Upper lobe of left lung (tissue), 6 donors: ENCODE measurements around the gene KCTD11. TPM values are rescaled to one million over a fixed set of nuclear protein-coding genes. Genes with fewer than 3 reads are reported as not detected.

Experiments
- ATAC-seq, 2 donors: fragments of 200-7000 bp; cut with Tn5 transposase; one replicate each; pipeline ENCODE4 v1.9.1; 2022; ENCODE audit warnings: mild to moderate bottlenecking in 2 of 2, moderate library complexity in 2 of 2; ENCODE audit not compliant: low FRiP score in 2 of 2
- DNase-seq, 2 donors: peaks; one replicate each; pipeline ENCODE4 v3.0.0-alpha.2; 2019 to 2020
- H3K27ac ChIP-seq, 4 donors: fragments of 200-600 bp; sonication (generic); one replicate each; pipeline ENCODE4 v1.5.1; 2016 to 2019
- H3K27me3 ChIP-seq, 4 donors: fragments of 200-600 bp; sonication (generic); one replicate each; pipeline ENCODE4 v1.5.1; 2017 to 2019
- H3K36me3 ChIP-seq, 4 donors: fragments of 200-600 bp; sonication (generic); one replicate each; pipeline ENCODE4 v1.5.1; 2016 to 2019
- H3K4me1 ChIP-seq, 4 donors: fragments of 200-600 bp; sonication (generic); one replicate each; pipeline ENCODE4 v1.5.1; 2018 to 2019
- H3K4me3 ChIP-seq, 4 donors: fragments of 200-600 bp; sonication (generic); one replicate each; pipeline ENCODE4 v1.5.1; 2017 to 2019; ENCODE audit warnings: mild to moderate bottlenecking in 2 of 4, moderate library complexity in 1 of 4
- H3K9me3 ChIP-seq, 4 donors: fragments of 200-600 bp; sonication (generic); one replicate each; pipeline ENCODE4 v1.5.1; 2018 to 2019
- CTCF ChIP-seq, 6 experiments: fragments of 450-650 bp in 4 of 6; fragments of 200-600 bp in 2 of 6; sonication (generic) in 2 of 6; IDR thresholded peaks; one replicate each; pipeline ENCODE4 v1.5.1; 2016 to 2019; ENCODE audit warnings: antibody characterized with exemption in 6 of 6
- EP300 ChIP-seq, 4 donors: sonication (generic); formaldehyde crosslinking; IDR thresholded peaks; one replicate each; pipeline ENCODE4 v1.5.1; 2017; ENCODE audit warnings: antibody characterized with exemption in 4 of 4, control low read depth in 2 of 4
- POLR2A ChIP-seq, 4 donors: fragments of 450-650 bp; IDR thresholded peaks; one replicate each; pipeline ENCODE4 v1.5.1; 2016 to 2017; ENCODE audit warnings: antibody characterized with exemption in 4 of 4, mild to moderate bottlenecking in 2 of 4
- POLR2AphosphoS5 ChIP-seq, 2 donors: sonication (generic); formaldehyde crosslinking; IDR thresholded peaks; one replicate each; pipeline ENCODE4 v1.5.1; 2017; ENCODE audit warnings: antibody characterized with exemption in 2 of 2
- WGBS, 2 donors: methylation state at CpG; one replicate each; pipeline ENCODE4 v1.1.5; 2017 to 2018; 5-methylcytosine and 5-hydroxymethylcytosine counted together
- small RNA-seq, 4 donors: library from RNA; depleted of rRNA; stranded (forward); fragments of <200 nt; gene quantifications; one replicate each; pipeline ENCODE3, GENCODE V24; 2016
- total RNA-seq, 6 donors: library from RNA; depleted of rRNA in 4 of 6; stranded (reverse); fragments of >200 nt in 4 of 6; gene quantifications; one replicate each; pipeline versions ENCODE4 v1.1.0 to v1.2.1, GENCODE V29; 2016 to 2021
- donor health status: DM: no; HTN: no; CAD: no; lungs with moderate emphysema.
- donor health status: DM: no; HTN: yes; CAD: no; lungs with severe emphysema.

KCTD11 gene
- total RNA-seq, 6 donors from 2014 or later = 5.2 to 13.8 (median 10.5) TPM

DNA sequence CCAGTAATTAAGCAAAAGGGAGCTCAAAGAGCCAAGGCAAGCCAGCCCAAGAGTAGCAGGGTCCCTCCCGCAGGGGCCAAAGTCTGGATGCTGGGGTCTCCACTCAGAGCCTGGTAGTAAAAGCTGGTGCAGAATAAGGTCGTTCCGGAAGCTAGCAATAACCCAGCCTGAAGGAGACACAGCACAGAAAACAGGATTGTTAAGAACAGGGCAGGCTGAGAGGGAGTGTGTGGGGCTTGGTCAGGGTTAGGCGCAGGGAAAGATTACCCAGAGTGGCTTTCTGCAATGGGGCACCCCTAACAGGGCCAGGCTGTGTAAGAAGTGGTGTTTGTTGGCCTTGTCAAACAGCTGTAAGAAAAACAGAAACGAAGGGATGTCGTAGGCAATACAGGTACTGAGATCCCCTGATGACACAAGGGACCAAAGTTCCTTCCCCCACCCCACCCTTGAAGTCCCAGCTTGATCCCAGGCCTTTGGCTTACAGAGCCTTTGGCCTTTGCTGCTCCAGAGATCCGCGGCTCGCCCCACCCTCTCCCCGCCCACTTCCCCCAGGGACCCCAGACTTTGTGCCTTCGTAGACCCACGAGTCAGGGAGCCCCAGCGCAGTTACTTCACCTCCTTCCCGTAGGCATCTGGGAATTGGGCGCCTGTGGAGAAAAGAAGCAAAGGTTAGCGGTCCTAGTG lies 51.2 kb downstream of the KCTD11 start:
- H3K4me1 ChIP-seq = peaks cover 20 to 31% (median 25%) of the 10 kb centered on the region in 4 donors
- no peaks in the 10 kb centered on the region for H3K36me3 ChIP-seq
- DNase-seq (peak; percentile 56 to 89), ATAC-seq (peak in 1 of 2 donors; percentile 29)
- H3K4me3 ChIP-seq = peak overlapping the region; percentile 67 to 94 (median 78)
- peak overlapping the region; percentile 81 to 90 (median 89) for H3K27ac ChIP-seq
- TF ChIP-seq EP300 (IDR thresholded peaks at IDR 0.05) = no peak
- no peak for TF ChIP-seq POLR2AphosphoS5 (IDR thresholded peaks at IDR 0.05)
- no peak for TF ChIP-seq POLR2A (IDR thresholded peaks at IDR 0.05)
- TF ChIP-seq CTCF (IDR thresholded peaks at IDR 0.05) = no peak
- H3K9me3 ChIP-seq = no peaks in the 10 kb centered on the region
- H3K27me3 ChIP-seq = no peaks in the 10 kb centered on the region
- WGBS, 2 donors = 14 to 16% methylated on average over 13 to 16 of the region's 16 CpGs

DNA sequence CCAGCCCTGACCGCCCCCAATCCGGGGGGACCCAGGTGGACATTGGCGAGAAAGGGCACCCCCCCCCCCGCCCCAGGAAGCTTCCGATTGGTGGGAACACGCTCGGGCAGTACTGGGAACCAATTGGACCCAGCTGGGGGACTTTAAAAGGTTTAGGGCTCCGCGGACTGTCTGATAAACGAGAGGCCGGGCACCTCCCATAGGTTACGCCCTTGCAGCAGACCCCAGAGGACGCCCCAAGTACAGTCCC lies 51.7 kb downstream of the KCTD11 start:
- Histone ChIP-seq H3K27ac (peak overlapping the region; percentile 81 to 90 (median 89)), H3K4me3 (peak overlapping the region; percentile 67 to 94 (median 78)), H3K36me3 (no peaks in the 10 kb centered on the region), H3K27me3 (no peaks in the 10 kb centered on the region), H3K4me1 (peaks cover 20 to 31% (median 25%) of the 10 kb centered on the region in 4 donors), H3K9me3 (no peaks in the 10 kb centered on the region)
- no peak for TF ChIP-seq POLR2A (IDR thresholded peaks at IDR 0.05)
- no peak for TF ChIP-seq POLR2AphosphoS5 (IDR thresholded peaks at IDR 0.05)
- no peak for TF ChIP-seq CTCF (IDR thresholded peaks at IDR 0.05)
- TF ChIP-seq EP300 (IDR thresholded peaks at IDR 0.05) = no peak
- peak; percentile 73 to 77 for ATAC-seq
- 0 to 1% methylated on average over 2 to 13 of the region's 13 CpGs for WGBS, 2 donors
- DNase-seq = no peak

GRCh38 chr17:7403977-7404736 lies 52.2 kb downstream of the KCTD11 start, which contains the start of gene TMEM256:
TMEM256 (minus strand) TSS chr17:7404097; CDS start chr17:7404084, 13 bp downstream.
- WGBS, 2 donors = 0 to 1% methylated on average over 9 to 36 of the region's 49 CpGs
- peak; percentile 95 to 98 for ATAC-seq

More at GRCh38 chr17:7403977-7404736, 52.2 kb downstream of the KCTD11 start, which contains the start of gene TMEM256:
- Histone ChIP-seq H3K9me3 (no peaks in the 10 kb centered on the region), H3K4me1 (peaks cover 20 to 31% (median 25%) of the 10 kb centered on the region in 4 donors), H3K27me3 (no peaks in the 10 kb centered on the region), H3K4me3 (peak within 1 kb of the TSS; percentile 67 to 94 (median 78)), H3K27ac (peak within 1 kb of the TSS; percentile 81 to 90 (median 89)), H3K36me3 (peaks cover 0 to 2% (median 0%) of the 10 kb centered on the region in 4 donors)
- TF ChIP-seq EP300 (IDR thresholded peaks at IDR 0.05) (no peak), CTCF (IDR thresholded peaks at IDR 0.05) (peak in 3 of 6 experiments; percentile 3 to 40 (median 36)), POLR2AphosphoS5 (IDR thresholded peaks at IDR 0.05) (peak; percentile 66 to 96), POLR2A (IDR thresholded peaks at IDR 0.05) (peak in 3 of 4 donors; percentile 59 to 98 (median 97))
- peak; percentile 95 to 99 for DNase-seq

Small RNA genes lying within 50 kb of the gene (small RNA-seq; reads per million reads assigned to genes)
- gene AC026954.2 = 0 reads per million in 4 donors

Other genes with a start within 250 kb of the KCTD11 start
- 1 to 10 TPM in 5 of 6 donors, under 1 TPM in 1; 0.98 to 3.9 (median 1.8) TPM for gene ASGR2, start 237.3 kb upstream of the KCTD11 start, total RNA-seq
- 10 to 100 TPM in 1 of 6 donors, 1 to 10 TPM in 4, not detected in 1; 1.1 to 11.5 (median 6.8) TPM for gene ASGR1, start 172.8 kb upstream of the KCTD11 start, total RNA-seq
- 10 to 100 TPM; 10.5 to 32.5 (median 19.4) TPM for gene DLG4, start 132.3 kb upstream of the KCTD11 start, total RNA-seq
- gene ACADVL, start 132.2 kb upstream of the KCTD11 start, total RNA-seq = 1,000 to 10,000 TPM in 2 of 6 donors, 100 to 1,000 TPM in 4; 377 to 1,449 (median 553) TPM
- gene DVL2, start 117.6 kb upstream of the KCTD11 start, total RNA-seq = 10 to 100 TPM; 40.4 to 70.2 (median 42.4) TPM
- gene PHF23, start 112.7 kb upstream of the KCTD11 start, total RNA-seq = 10 to 100 TPM; 25.4 to 54.5 (median 31.2) TPM
- 100 to 1,000 TPM; 381 to 631 (median 601) TPM for gene GABARAP, start 109.7 kb upstream of the KCTD11 start, total RNA-seq
- gene CTDNEP1, start 100.4 kb upstream of the KCTD11 start, total RNA-seq = 100 to 1,000 TPM in 2 of 6 donors, 10 to 100 TPM in 4; 62.9 to 139 (median 75.0) TPM
- 10 to 100 TPM in 5 of 6 donors, 1 to 10 TPM in 1; 5.2 to 36.3 (median 21.0) TPM for gene ELP5, start 99.9 kb upstream of the KCTD11 start, total RNA-seq
- 100 to 1,000 TPM in 5 of 6 donors, 10 to 100 TPM in 1; 57.6 to 201 (median 137) TPM for gene CLDN7, start 89.7 kb upstream of the KCTD11 start, total RNA-seq
- 1 to 10 TPM; 1.0 to 5.2 (median 1.2) TPM for gene SLC2A4, start 70.4 kb upstream of the KCTD11 start, total RNA-seq
- 1 to 10 TPM in 3 of 6 donors, under 1 TPM in 2, not detected in 1; 0.14 to 2.2 (median 1.2) TPM for gene YBX2, start 57.5 kb upstream of the KCTD11 start, total RNA-seq
- 100 to 1,000 TPM in 5 of 6 donors, 10 to 100 TPM in 1; 84.9 to 303 (median 207) TPM for gene EIF5A, start 44.5 kb upstream of the KCTD11 start, total RNA-seq
- 100 to 1,000 TPM in 2 of 6 donors, 10 to 100 TPM in 4; 55.2 to 109 (median 95.7) TPM for gene GPS2, start 36.8 kb upstream of the KCTD11 start, total RNA-seq
- gene NEURL4, start 22.8 kb upstream of the KCTD11 start, total RNA-seq = 10 to 100 TPM; 14.2 to 77.5 (median 37.5) TPM
- gene ACAP1, start 15.6 kb upstream of the KCTD11 start, total RNA-seq = 100 to 1,000 TPM in 1 of 6 donors, 10 to 100 TPM in 4, 1 to 10 TPM in 1; 8.5 to 114 (median 22.8) TPM
- gene TMEM95, start 3.0 kb downstream of the KCTD11 start, total RNA-seq = 1 to 10 TPM in 1 of 6 donors, not detected in 5; 1.0 TPM
- 10 to 100 TPM in 1 of 6 donors, 1 to 10 TPM in 5; 5.8 to 16.8 (median 8.2) TPM for gene TNK1, start 28.9 kb downstream of the KCTD11 start, total RNA-seq
- gene PLSCR3, start 42.4 kb downstream of the KCTD11 start, total RNA-seq = 10 to 100 TPM; 20.6 to 64.5 (median 37.7) TPM
- 10 to 100 TPM; 21.6 to 65.0 (median 52.6) TPM for gene TMEM256, start 51.9 kb downstream of the KCTD11 start, total RNA-seq
- gene NLGN2, start 55.7 kb downstream of the KCTD11 start, total RNA-seq = 10 to 100 TPM in 3 of 6 donors, 1 to 10 TPM in 3; 3.8 to 16.8 (median 8.9) TPM
- gene SPEM1, start 68.2 kb downstream of the KCTD11 start, total RNA-seq = not detected
- gene SPEM2, start 73.5 kb downstream of the KCTD11 start, total RNA-seq = not detected
- not detected for gene SPEM3, start 76.7 kb downstream of the KCTD11 start, total RNA-seq
- 10 to 100 TPM in 5 of 6 donors, 1 to 10 TPM in 1; 9.7 to 14.3 (median 13.1) TPM for gene TMEM102, start 83.3 kb downstream of the KCTD11 start, total RNA-seq
- 1 to 10 TPM in 2 of 6 donors, under 1 TPM in 3, not detected in 1; 0.15 to 2.0 (median 0.57) TPM for gene FGF11, start 87.3 kb downstream of the KCTD11 start, total RNA-seq
- 10 to 100 TPM in 1 of 6 donors, 1 to 10 TPM in 5; 1.9 to 11.5 (median 7.0) TPM for gene CHRNB1, start 92.9 kb downstream of the KCTD11 start, total RNA-seq
- gene ZBTB4, start 127.5 kb downstream of the KCTD11 start, total RNA-seq = 10 to 100 TPM; 54.4 to 90.1 (median 74.2) TPM
- gene SLC35G6, start 129.3 kb downstream of the KCTD11 start, total RNA-seq = not detected
- 100 to 1,000 TPM in 4 of 6 donors, 10 to 100 TPM in 2; 79.5 to 139 (median 112) TPM for gene POLR2A, start 132.2 kb downstream of the KCTD11 start, total RNA-seq
- 100 to 1,000 TPM in 1 of 6 donors, 10 to 100 TPM in 5; 32.3 to 158 (median 73.2) TPM for gene TNFSF12, start 196.9 kb downstream of the KCTD11 start, total RNA-seq
- 100 to 1,000 TPM in 4 of 6 donors, 10 to 100 TPM in 2; 74.2 to 226 (median 129) TPM for gene TNFSF13, start 206.6 kb downstream of the KCTD11 start, total RNA-seq
- 100 to 1,000 TPM in 1 of 6 donors, 10 to 100 TPM in 5; 54.2 to 108 (median 57.5) TPM for gene SENP3, start 209.8 kb downstream of the KCTD11 start, total RNA-seq
- 100 to 1,000 TPM in 5 of 6 donors, 10 to 100 TPM in 1; 76.5 to 500 (median 260) TPM for gene CD68, start 227.5 kb downstream of the KCTD11 start, total RNA-seq
- gene MPDU1, start 231.7 kb downstream of the KCTD11 start, total RNA-seq = 100 to 1,000 TPM in 1 of 6 donors, 10 to 100 TPM in 5; 50.6 to 121 (median 56.2) TPM
- gene SOX15, start 237.9 kb downstream of the KCTD11 start, total RNA-seq = 1 to 10 TPM in 1 of 6 donors, under 1 TPM in 2, not detected in 3; 0.63 to 1.5 (median 0.71) TPM